ENCODE data around the gene ATXN3. TPM values are rescaled to one million over a fixed set of nuclear protein-coding genes. Genes with fewer than 3 reads are reported as not detected.
A peak's percentile ranks its signal among the peaks of the same experiment; 100 is the strongest.

ATXN3 gene
- polyA plus RNA-seq, 2 of the 4 experiments (the other 2 are of a cell fraction), result 23.8 to 41.8 TPM

DNA sequence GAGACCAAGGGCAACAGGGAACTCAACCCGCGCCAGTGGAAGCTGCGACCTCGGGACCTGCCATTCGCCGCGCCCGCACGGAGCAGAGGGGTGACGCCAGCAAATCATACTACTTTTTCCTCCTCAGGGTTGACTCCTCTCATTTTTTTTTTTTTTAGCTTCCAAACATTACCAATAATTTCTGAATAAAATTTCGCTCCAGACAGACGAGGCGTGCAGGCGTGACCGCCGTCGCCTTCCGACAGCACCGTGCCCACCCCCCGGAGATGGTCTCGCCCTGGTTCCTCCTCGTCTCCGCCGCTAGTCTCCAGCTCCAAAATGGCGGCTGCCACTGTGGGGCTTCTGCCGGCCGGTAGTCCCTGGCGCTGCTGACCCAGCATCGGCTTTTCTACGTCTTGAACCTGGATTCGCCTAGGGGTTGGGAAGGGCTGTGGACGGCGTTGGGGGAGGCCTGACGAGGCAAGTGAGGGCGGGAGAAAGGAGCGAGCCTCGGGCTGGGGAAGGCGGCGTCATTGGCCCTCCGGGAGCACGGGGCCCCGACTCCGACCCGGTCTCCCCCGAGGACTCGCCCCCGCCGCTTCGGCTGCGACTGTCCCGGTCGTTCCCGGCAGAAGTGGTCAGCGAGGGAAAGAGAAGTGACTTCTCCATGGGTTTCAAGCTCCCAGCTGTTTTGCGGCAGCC lies 15.4 kb upstream of the ATXN3 start, which contains the start of the genes CPSF2 and NDUFB1:
CPSF2 (plus strand) TSS at position 300 of the 681 bp plus-strand sequence. CDS start 9,016 bp downstream, outside the sequence.
NDUFB1 (minus strand) TSS at position 37 of the 681 bp plus-strand sequence. CDS start 4,069 bp downstream, outside the sequence.
- H3K4me1 ChIP-seq, result peaks cover 14% of the 10 kb centered on the region; the same call in 2 of the 3 replicates
- ATAC-seq, result peak; percentile 94 to 96
- TF ChIP-seq EP300 (IDR thresholded peaks at IDR 0.05), result no peak
- TF ChIP-seq GATA3 (IDR thresholded peaks at IDR 0.05; ENCODE audit: borderline replicate concordance), result peak; percentile 90; the same call in 1 of the 2 replicates
- TF ChIP-seq, protein P1, sequence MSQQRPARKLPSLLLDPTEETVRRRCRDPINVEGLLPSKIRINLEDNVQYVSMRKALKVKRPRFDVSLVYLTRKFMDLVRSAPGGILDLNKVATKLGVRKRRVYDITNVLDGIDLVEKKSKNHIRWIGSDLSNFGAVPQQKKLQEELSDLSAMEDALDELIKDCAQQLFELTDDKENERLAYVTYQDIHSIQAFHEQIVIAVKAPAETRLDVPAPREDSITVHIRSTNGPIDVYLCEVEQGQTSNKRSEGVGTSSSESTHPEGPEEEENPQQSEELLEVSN (IDR thresholded peaks at IDR 0.05; ENCODE audit: borderline replicate concordance, low read depth), result peak; percentile 20; the same call in 1 of the 2 replicates
- no peak for TF ChIP-seq POLR2AphosphoS2 (conservative IDR thresholded peaks at IDR 0.05; ENCODE audit: low read length)
- TF ChIP-seq REST (IDR thresholded peaks at IDR 0.05), result no peak
- TF ChIP-seq FOSB (CRISPR knock-in tag; IDR thresholded peaks at IDR 0.05), result no peak
- no peak for TF ChIP-seq KDM5A (IDR thresholded peaks at IDR 0.05)
- TF ChIP-seq MAFK (IDR thresholded peaks at IDR 0.05; ENCODE audit: partially characterized antibody), result no peak
- no peak for TF ChIP-seq ZC3H11A (IDR thresholded peaks at IDR 0.05)
- TF ChIP-seq RCOR1 (IDR thresholded peaks at IDR 0.05; ENCODE audit: low read depth, low read length), result no peak
- no peak for TF ChIP-seq NFE2L2 (conservative IDR thresholded peaks at IDR 0.05; ENCODE audit: low read length)
- no peak for TF ChIP-seq ZFP36 (IDR thresholded peaks at IDR 0.05; ENCODE audit: borderline replicate concordance, partially characterized antibody)
- TF ChIP-seq POLR2A (IDR thresholded peaks at IDR 0.05; ENCODE audit: low read length), result peak; percentile 94
- TF ChIP-seq MAX (IDR thresholded peaks at IDR 0.05), result peak; percentile 67
- TF ChIP-seq BHLHE40 (IDR thresholded peaks at IDR 0.05; ENCODE audit: low read depth, low read length), result peak; percentile 79
- no peak for TF ChIP-seq ZSCAN20 (CRISPR knock-in tag; IDR thresholded peaks at IDR 0.05)
- no peak for TF ChIP-seq HOXB13 (CRISPR knock-in tag; IDR thresholded peaks at IDR 0.05; ENCODE audit: low read depth)
- TF ChIP-seq JUN (IDR thresholded peaks at IDR 0.05), result peak; percentile 83 to 96
- TF ChIP-seq, protein P2, sequence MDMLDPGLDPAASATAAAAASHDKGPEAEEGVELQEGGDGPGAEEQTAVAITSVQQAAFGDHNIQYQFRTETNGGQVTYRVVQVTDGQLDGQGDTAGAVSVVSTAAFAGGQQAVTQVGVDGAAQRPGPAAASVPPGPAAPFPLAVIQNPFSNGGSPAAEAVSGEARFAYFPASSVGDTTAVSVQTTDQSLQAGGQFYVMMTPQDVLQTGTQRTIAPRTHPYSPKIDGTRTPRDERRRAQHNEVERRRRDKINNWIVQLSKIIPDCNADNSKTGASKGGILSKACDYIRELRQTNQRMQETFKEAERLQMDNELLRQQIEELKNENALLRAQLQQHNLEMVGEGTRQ (IDR thresholded peaks at IDR 0.05), result peak; percentile 57
- no peak for TF ChIP-seq CBX2 (IDR thresholded peaks at IDR 0.05; ENCODE audit: borderline replicate concordance, low read depth)
- TF ChIP-seq, protein P3, sequence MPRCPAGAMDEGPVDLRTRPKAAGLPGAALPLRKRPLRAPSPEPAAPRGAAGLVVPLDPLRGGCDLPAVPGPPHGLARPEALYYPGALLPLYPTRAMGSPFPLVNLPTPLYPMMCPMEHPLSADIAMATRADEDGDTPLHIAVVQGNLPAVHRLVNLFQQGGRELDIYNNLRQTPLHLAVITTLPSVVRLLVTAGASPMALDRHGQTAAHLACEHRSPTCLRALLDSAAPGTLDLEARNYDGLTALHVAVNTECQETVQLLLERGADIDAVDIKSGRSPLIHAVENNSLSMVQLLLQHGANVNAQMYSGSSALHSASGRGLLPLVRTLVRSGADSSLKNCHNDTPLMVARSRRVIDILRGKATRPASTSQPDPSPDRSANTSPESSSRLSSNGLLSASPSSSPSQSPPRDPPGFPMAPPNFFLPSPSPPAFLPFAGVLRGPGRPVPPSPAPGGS (IDR thresholded peaks at IDR 0.05), result peak; percentile 67; the same call in 2 of the 3 replicates
- TF ChIP-seq ZNF302 (CRISPR knock-in tag; IDR thresholded peaks at IDR 0.05), result no peak
- no peak for TF ChIP-seq CTCF (IDR thresholded peaks at IDR 0.05)
- TF ChIP-seq ESRRA (IDR thresholded peaks at IDR 0.05; ENCODE audit: borderline replicate concordance, low read length), result no peak
- no peak for TF ChIP-seq NPAS2 (CRISPR knock-in tag; IDR thresholded peaks at IDR 0.05; ENCODE audit: borderline replicate concordance)
- TF ChIP-seq PHF8 (IDR thresholded peaks at IDR 0.05; ENCODE audit: borderline replicate concordance, low read depth), result peak; percentile 86
- TF ChIP-seq, protein P4, sequence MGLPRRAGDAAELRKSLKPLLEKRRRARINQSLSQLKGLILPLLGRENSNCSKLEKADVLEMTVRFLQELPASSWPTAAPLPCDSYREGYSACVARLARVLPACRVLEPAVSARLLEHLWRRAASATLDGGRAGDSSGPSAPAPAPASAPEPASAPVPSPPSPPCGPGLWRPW (IDR thresholded peaks at IDR 0.05), result no peak
- TF ChIP-seq EHMT2 (IDR thresholded peaks at IDR 0.05; ENCODE audit: low read depth), result no peak
- peak; percentile 63; the same call in 1 of the 2 replicates for TF ChIP-seq HMGXB4 (CRISPR knock-in tag; IDR thresholded peaks at IDR 0.05; ENCODE audit: borderline replicate concordance)
- peak within 1 kb of the TSS; percentile 91 for H3K4me2 ChIP-seq
- 1% methylated on average over 30 of the region's 55 CpGs for WGBS (ENCODE audit: missing lambda C conversion rate)
- no peak for FAIRE-seq
- peak within 1 kb of the TSS; percentile 97 to 98 for H3K27ac ChIP-seq
- peak within 1 kb of the TSS; percentile 94 for H3K4me3 ChIP-seq
- peak; percentile 79 to 96 for DNase-seq (ENCODE audit: low read depth in 1 of 2, low spot score in 1 of 2)
- ChIA-PET POLR2A (interaction anchor here (0.9 to 5.2 kb wide), 7 partner anchors 11 to 672 kb away, joined by 3 to 60 read pairs (median 4); partner anchors contain the start of genes ATXN3, GOLGA5, LGMN and TRIP11), CTCF (interaction anchor here (0.6 to 10.3 kb wide), 7 partner anchors 13 to 569 kb away, joined by 3 to 99 read pairs (median 4); partner anchors contain the start of gene ATXN3)
- H3K9me3 ChIP-seq, result no peaks in the 10 kb centered on the region

Data from A549 (cell line).